GM12878 (cell line): ENCODE measurements around the gene PNMA1. TPM values are rescaled to one million over a fixed set of nuclear protein-coding genes. Genes with fewer than 3 reads are reported as not detected.
A peak's percentile ranks its signal among the peaks of the same experiment; 100 is the strongest.

Source experiments
- BCLAF1 ChIP-seq: fragments of 450-650 bp; IDR thresholded peaks from 2 replicates; pipeline ENCODE4 v1.6.1; 2017; ENCODE audit warnings: antibody characterized with exemption, mild to moderate bottlenecking, moderate library complexity
- CREM ChIP-seq: IDR thresholded peaks from 2 replicates; pipeline ENCODE4 v1.6.1; 2014; ENCODE audit warnings: antibody characterized with exemption, low read depth
- CTCF ChIP-seq, 3 experiments: IDR thresholded peaks in 2 of 3; conservative IDR thresholded peaks in 1 of 3; 2 replicates each; pipeline ENCODE4 v1.5.1; 2011; ENCODE audit warnings: low read depth in 3 of 3, low read length in 3 of 3, mild to moderate bottlenecking in 3 of 3, control low read depth in 2 of 3, moderate library complexity in 2 of 3, inconsistent platforms in 1 of 3, mixed read lengths in 1 of 3; ENCODE audit not compliant: control insufficient read depth in 2 of 3, insufficient read depth in 1 of 3; ENCODE audit errors: extremely low read depth in 1 of 3
- E2F4 ChIP-seq: IDR thresholded peaks from 2 replicates; pipeline ENCODE4 v1.6.1; 2012; ENCODE audit warnings: low read depth, low read length, improper control_type of control experiment
- HDGF ChIP-seq: fragments of 450-650 bp; IDR thresholded peaks from 2 replicates; pipeline ENCODE4 v1.6.1; 2016; ENCODE audit warnings: antibody characterized with exemption
- MYC ChIP-seq: IDR thresholded peaks from 2 replicates; pipeline ENCODE4 v1.6.1; 2011; ENCODE audit warnings: mild to moderate bottlenecking, low read length, moderate library complexity, inconsistent platforms; ENCODE audit not compliant: insufficient read depth, insufficient replicate concordance, insufficient read length, severe bottlenecking
- NBN ChIP-seq: fragments of 450-650 bp; IDR thresholded peaks from 2 replicates; pipeline ENCODE4 v1.6.1; 2016
- PBX3 ChIP-seq: IDR thresholded peaks from 2 replicates; pipeline ENCODE4 v1.6.1; 2011; ENCODE audit warnings: mild to moderate bottlenecking, low read depth, low read length, moderate library complexity; ENCODE audit not compliant: insufficient replicate concordance
- SKIL ChIP-seq: fragments of 450-650 bp; IDR thresholded peaks from 2 replicates; pipeline ENCODE4 v1.6.1; 2017; ENCODE audit warnings: mild to moderate bottlenecking, low read depth, inconsistent platforms; ENCODE audit not compliant: poor library complexity, severe bottlenecking
- SMAD1 ChIP-seq: fragments of 450-650 bp; IDR thresholded peaks from 2 replicates; pipeline ENCODE4 v1.6.1; 2018; ENCODE audit warnings: mild to moderate bottlenecking, low read depth; ENCODE audit not compliant: partially characterized antibody
- SRF ChIP-seq, 2 experiments: IDR thresholded peaks; 2 replicates each; pipeline ENCODE4 v1.6.1; 2011; ENCODE audit warnings: low read depth in 2 of 2, low read length in 2 of 2, mild to moderate bottlenecking in 1 of 2, moderate library complexity in 1 of 2
- STAT1 ChIP-seq: fragments of 450-650 bp; conservative IDR thresholded peaks from 2 replicates; pipeline ENCODE4 v1.6.1; 2014; ENCODE audit warnings: antibody characterized with exemption, mild to moderate bottlenecking
- STAT3 ChIP-seq: IDR thresholded peaks from 2 replicates; pipeline ENCODE4 v1.6.1; 2011; ENCODE audit warnings: low read depth, low read length, improper control_type of control experiment
- TAF1 ChIP-seq: IDR thresholded peaks from 2 replicates; pipeline ENCODE4 v1.6.1; 2011; ENCODE audit warnings: mild to moderate bottlenecking, low read depth, low read length, borderline replicate concordance
- TCF7 ChIP-seq: IDR thresholded peaks from 2 replicates; pipeline ENCODE4 v1.6.1; 2014; ENCODE audit warnings: antibody characterized with exemption, borderline replicate concordance
- YY1 ChIP-seq: IDR thresholded peaks from 2 replicates; pipeline ENCODE4 v1.6.1; 2011; ENCODE audit warnings: low read depth, mild to moderate bottlenecking, low read length
- ZBED1 ChIP-seq: IDR thresholded peaks from 2 replicates; pipeline ENCODE4 v1.6.1; 2016; ENCODE audit warnings: borderline replicate concordance
- ZNF217 ChIP-seq: fragments of 450-650 bp; IDR thresholded peaks from 2 replicates; pipeline ENCODE4 v1.6.1; 2017; ENCODE audit warnings: antibody characterized with exemption, mild to moderate bottlenecking
- ZNF24 ChIP-seq: fragments of 450-650 bp; IDR thresholded peaks from 2 replicates; pipeline ENCODE4 v1.6.1; 2017; ENCODE audit warnings: antibody characterized with exemption, mild to moderate bottlenecking
- ZZZ3 ChIP-seq: IDR thresholded peaks from 2 replicates; pipeline ENCODE4 v1.6.1; 2011; ENCODE audit warnings: low read depth; ENCODE audit not compliant: control insufficient read depth, insufficient read length
- polyA plus RNA-seq, 11 experiments: library from polyadenylated mRNA; depleted of rRNA in 4 of 11; unstranded in 6 of 11; stranded (reverse) in 5 of 11; fragments of >200 nt; fragmentation: Nextera tagmentation in 4 of 11; fragmentation: Illumina TruSeq in 1 of 11; extraction: Ambion mirVana in 4 of 11; extraction: Trizol in 1 of 11; gene quantifications; 1 replicate in 1 of 11; 2 replicates in 10 of 11; pipeline versions ENCODE4 v1.2.1 to v1.2.3, GENCODE V29; 2011 to 2016; ENCODE audit warnings: inconsistent platforms in 2 of 11, missing spikeins in 2 of 11, low read depth in 1 of 11
- total RNA-seq, 4 experiments: library from RNA; depleted of rRNA in 3 of 4; stranded (reverse); fragments of >200 nt in 3 of 4; fragmentation: Illumina TruSeq in 1 of 4; extraction: Trizol in 1 of 4; gene quantifications; 2 replicates each; pipeline versions ENCODE4 v1.2.1 to v1.2.3, GENCODE V29; 2013 to 2021

PNMA1 gene
- total and polyA plus RNA-seq, 10 of the 15 experiments (the other 5 are each of a cell fraction or from before 2014, with no cell fraction given): 1.8 to 39.3 (median 11.1) TPM

GRCh38 chr14:73696466-73697400, 17.5 kb downstream of the PNMA1 start (continued):
- TF ChIP-seq BCLAF1 (no peak), HDGF (no peak), CREM (peak; percentile 94), TCF7 (peak; percentile 71), NBN (0 out of 2 replicates have a peak, but pooled peaks have one; percentile 64), ZNF24 (peak; percentile 78), SKIL (peak; percentile 95), ZBED1 (peak; percentile 54), YY1 (peak; percentile 49; the same call in 1 of the 2 replicates), PBX3 (peak; percentile 52), ZZZ3 (no peak), E2F4 (no peak), STAT3 (no peak), CTCF (IDR thresholded peaks at IDR 0.05 in 2 of 3, conservative IDR thresholded peaks at IDR 0.05 in 1 of 3; ENCODE audit: control insufficient read depth in 2 of 3, extremely low read depth in 1 of 3, insufficient read depth in 1 of 3, low read depth in 3 of 3, low read length in 3 of 3) (no peak), TAF1 (no peak), SMAD1 (no peak), SRF (IDR thresholded peaks at IDR 0.05; ENCODE audit: low read depth in 2 of 2, low read length in 2 of 2) (peak in 1 of 2 experiments; percentile 73; a peak in 1 of 4 replicates), ZNF217 (no peak; the same call in 1 of the 2 replicates), MYC (no peak), STAT1 (no peak)
